Kidney epithelial cell (primary cell): ENCODE results near the gene ASXL2. TPM values are rescaled to one million over a fixed set of nuclear protein-coding genes. Genes with fewer than 3 reads are reported as not detected.

Experiments used
- DNase-seq: peaks from one replicate; pipeline ENCODE4 v3.0.0-alpha.2; 2010; ENCODE audit warnings: low read depth
- H3K27me3 ChIP-seq: 2 replicates; pipeline ENCODE4 v1.6.0; 2011; ENCODE audit warnings: low read length; ENCODE audit not compliant: control insufficient read depth, insufficient read depth
- H3K36me3 ChIP-seq: 2 replicates; pipeline ENCODE4 v1.5.1; 2011; ENCODE audit warnings: low read length; ENCODE audit not compliant: control insufficient read depth, insufficient read depth
- H3K4me3 ChIP-seq: 2 replicates; pipeline ENCODE4 v1.5.1; 2011; ENCODE audit warnings: low read depth, mild to moderate bottlenecking, control low read depth, low read length
- total RNA-seq: library from RNA; depleted of rRNA; stranded (reverse); fragments of >200 nt; gene quantifications from 2 replicates; pipeline ENCODE4 v1.2.3, GENCODE V29; 2015
- TF ChIP-seq, protein P1 (sequence below): IDR thresholded peaks from 2 replicates; pipeline ENCODE4 v1.5.1; 2011; ENCODE audit warnings: mild to moderate bottlenecking, moderate library complexity, low read length, control low read depth, inconsistent platforms; ENCODE audit not compliant: insufficient read depth, poor library complexity, severe bottlenecking

Gene ASXL2
- total RNA-seq, 1 donor from 2014 or later, result 18.6 TPM

DNA sequence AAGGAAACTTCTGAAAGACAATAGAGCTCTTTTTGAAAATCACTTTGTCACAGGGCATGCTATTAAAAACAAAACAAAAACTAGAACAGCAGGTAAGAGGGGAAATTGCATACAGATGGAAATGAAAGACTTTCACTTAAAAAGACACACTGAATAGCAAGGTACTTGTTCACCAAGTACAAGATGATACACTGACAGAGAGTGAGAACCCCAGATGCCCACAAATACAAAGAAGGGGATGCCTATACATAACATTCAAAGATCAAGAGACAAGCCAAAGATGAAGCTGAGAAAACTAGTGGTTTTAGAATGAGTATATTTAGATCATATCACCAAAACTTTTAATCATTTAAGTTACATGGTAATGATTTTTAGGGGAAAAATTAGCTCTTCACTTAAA lies 60.7 kb downstream of the ASXL2 start:
- DNase-seq, result no peak
- Histone ChIP-seq H3K36me3 (no peaks in the 10 kb centered on the region), H3K27me3 (no peaks in the 10 kb centered on the region), H3K4me3 (no peak overlapping the region)
- TF ChIP-seq, protein P1, sequence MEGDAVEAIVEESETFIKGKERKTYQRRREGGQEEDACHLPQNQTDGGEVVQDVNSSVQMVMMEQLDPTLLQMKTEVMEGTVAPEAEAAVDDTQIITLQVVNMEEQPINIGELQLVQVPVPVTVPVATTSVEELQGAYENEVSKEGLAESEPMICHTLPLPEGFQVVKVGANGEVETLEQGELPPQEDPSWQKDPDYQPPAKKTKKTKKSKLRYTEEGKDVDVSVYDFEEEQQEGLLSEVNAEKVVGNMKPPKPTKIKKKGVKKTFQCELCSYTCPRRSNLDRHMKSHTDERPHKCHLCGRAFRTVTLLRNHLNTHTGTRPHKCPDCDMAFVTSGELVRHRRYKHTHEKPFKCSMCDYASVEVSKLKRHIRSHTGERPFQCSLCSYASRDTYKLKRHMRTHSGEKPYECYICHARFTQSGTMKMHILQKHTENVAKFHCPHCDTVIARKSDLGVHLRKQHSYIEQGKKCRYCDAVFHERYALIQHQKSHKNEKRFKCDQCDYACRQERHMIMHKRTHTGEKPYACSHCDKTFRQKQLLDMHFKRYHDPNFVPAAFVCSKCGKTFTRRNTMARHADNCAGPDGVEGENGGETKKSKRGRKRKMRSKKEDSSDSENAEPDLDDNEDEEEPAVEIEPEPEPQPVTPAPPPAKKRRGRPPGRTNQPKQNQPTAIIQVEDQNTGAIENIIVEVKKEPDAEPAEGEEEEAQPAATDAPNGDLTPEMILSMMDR, result no peak

DNA sequence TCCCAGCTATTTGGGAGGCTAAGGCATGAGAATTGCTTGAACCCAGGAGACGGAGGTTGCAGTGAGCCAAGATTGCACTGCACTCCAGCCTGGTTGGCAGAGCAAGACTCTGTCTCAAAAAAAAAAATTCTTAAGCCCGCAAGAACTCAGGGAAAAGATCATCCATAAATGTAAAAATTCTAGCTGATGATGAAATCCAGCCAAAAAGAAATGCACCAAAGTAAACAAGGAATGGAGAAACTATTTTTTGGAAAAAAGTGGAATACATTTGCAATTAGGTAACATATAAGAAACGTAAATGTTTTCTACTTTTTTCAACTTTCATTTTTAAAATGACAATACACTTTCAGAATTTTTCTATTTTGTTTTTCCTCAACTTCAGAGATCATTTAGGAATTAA lies 61.3 kb downstream of the ASXL2 start:
- TF ChIP-seq, protein P1, result no peak
- Histone ChIP-seq H3K36me3 (no peaks in the 10 kb centered on the region), H3K4me3 (no peak overlapping the region), H3K27me3 (no peaks in the 10 kb centered on the region)
- no peak for DNase-seq

DNA sequence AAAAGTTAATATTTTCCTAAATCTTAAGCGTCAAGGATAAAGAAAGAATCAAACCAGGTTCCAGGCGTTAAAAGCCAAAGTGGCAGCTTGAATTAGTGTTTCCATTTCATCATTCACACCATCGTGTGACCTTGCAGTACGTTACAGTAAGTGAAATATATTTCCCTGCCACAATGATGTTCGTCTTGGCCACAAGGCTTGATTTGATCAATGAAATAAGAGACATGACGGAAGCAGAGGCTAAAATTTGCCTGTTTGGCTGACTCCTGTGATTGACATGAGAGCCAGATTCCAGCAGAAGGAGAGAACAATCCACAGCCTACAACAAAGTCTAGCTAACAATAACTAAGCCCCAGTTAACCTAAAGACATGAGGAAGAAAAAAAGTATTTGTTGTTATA lies 62.0 kb downstream of the ASXL2 start:
- no peaks in the 10 kb centered on the region for H3K27me3 ChIP-seq
- H3K36me3 ChIP-seq, result no peaks in the 10 kb centered on the region
- DNase-seq, result no peak
- H3K4me3 ChIP-seq, result no peak overlapping the region
- TF ChIP-seq, protein P1, result no peak

DNA sequence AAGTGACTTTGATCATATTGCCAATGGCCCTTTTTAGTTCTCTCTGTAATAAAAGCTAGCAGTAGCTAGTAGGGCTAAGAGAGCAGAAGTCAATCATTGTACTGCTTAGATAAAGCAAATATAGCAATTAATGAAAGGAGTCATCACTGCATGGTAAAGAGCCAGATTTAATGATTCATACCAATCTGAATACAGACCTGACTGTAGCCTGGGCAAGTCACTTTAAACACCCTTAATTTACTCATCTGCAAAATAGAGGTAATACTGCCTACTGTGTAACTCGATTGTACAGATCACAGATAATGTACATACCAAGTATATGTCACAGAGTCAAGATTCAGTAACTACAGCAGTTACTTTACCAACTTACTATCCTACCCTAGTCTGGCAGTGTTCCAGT lies 63.6 kb downstream of the ASXL2 start:
- Histone ChIP-seq H3K36me3 (no peaks in the 10 kb centered on the region), H3K4me3 (no peak overlapping the region), H3K27me3 (no peaks in the 10 kb centered on the region)
- no peak for DNase-seq
- TF ChIP-seq, protein P1, result no peak

DNA sequence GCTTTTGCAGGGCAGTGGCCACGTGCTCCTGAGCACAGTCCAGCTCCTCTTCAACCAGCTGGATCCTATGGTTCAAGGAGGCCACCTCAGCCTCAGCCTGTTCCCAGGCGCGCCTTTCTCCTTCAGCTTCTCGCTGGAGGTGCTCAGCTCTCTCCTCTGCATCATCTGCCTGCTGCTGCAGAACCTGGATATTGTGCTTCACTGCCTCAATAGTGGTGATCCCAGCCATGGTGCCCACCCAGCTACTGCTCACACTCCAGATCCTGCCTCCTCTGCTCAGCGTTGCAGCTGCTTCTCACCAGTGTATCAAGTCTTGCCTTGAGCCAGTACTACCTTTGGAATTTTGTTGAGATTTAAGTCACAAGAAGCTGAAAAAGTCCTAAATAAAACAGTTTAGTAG lies 67.9 kb downstream of the ASXL2 start:
- TF ChIP-seq, protein P1, result no peak
- DNase-seq, result no peak
- Histone ChIP-seq H3K36me3 (no peaks in the 10 kb centered on the region), H3K4me3 (no peak overlapping the region), H3K27me3 (no peaks in the 10 kb centered on the region)

DNA sequence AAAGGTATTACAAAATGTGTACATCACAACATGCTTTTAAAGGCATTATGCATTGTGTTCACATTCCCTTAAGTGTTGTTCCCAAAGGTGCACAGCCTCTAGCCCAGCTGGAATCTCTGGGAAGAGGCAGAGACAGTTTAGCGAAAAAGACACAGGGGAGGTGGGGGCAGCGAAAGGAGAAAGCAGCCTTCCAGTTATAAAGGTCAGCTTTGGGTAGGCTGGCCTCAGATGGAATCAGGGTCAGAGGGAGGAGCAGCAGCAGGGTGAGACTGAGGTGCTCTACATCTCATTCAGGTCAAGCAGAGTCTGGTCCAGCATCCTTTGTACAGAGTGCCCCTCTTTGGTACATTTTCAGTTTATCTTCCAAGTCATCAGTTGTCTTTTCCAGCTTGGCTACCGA lies 68.6 kb downstream of the ASXL2 start:
- no peak for DNase-seq
- Histone ChIP-seq H3K27me3 (no peaks in the 10 kb centered on the region), H3K4me3 (no peak overlapping the region), H3K36me3 (no peaks in the 10 kb centered on the region)
- TF ChIP-seq, protein P1, result no peak
